ENCODE data around the gene FAM81B. TPM values are rescaled to one million over a fixed set of nuclear protein-coding genes. Genes with fewer than 3 reads are reported as not detected.
"Not testable (repeated sequence)": the region's sequence is repeated elsewhere in the genome, so short reads cannot be mapped to it uniquely, and the experiment has no call there.

Gene FAM81B
- total RNA-seq, 2 donors from 2014 or later: 1.3 TPM; not detected in 1

DNA sequence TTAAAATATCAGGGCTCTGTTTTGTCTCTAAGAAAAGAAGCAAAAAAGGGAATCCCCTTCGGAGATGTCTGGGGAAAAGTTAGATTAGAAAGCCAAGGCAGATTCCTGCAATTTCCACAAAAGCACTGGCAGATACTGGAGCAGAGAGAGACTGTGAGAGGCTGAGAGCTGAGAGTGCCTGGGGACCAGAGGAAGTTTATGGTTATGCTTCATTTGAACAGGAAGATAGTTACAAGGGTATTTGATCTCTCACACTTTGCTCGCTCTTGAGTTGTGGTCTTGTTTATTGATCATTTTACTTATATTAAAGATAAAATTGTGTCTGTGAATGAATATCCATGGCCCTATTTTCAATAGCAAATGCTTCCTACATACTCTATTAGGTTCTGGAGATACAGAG lies 32.8 kb upstream of the FAM81B start:
- no peak for DNase-seq
- no peak for TF ChIP-seq POLR2A (IDR thresholded peaks at IDR 0.05)
- TF ChIP-seq, protein P1, sequence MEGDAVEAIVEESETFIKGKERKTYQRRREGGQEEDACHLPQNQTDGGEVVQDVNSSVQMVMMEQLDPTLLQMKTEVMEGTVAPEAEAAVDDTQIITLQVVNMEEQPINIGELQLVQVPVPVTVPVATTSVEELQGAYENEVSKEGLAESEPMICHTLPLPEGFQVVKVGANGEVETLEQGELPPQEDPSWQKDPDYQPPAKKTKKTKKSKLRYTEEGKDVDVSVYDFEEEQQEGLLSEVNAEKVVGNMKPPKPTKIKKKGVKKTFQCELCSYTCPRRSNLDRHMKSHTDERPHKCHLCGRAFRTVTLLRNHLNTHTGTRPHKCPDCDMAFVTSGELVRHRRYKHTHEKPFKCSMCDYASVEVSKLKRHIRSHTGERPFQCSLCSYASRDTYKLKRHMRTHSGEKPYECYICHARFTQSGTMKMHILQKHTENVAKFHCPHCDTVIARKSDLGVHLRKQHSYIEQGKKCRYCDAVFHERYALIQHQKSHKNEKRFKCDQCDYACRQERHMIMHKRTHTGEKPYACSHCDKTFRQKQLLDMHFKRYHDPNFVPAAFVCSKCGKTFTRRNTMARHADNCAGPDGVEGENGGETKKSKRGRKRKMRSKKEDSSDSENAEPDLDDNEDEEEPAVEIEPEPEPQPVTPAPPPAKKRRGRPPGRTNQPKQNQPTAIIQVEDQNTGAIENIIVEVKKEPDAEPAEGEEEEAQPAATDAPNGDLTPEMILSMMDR (IDR thresholded peaks at IDR 0.05): no peak
- Histone ChIP-seq H3K4me3 (no peak overlapping the region), H3K4me1 (no peaks in the 10 kb centered on the region), H3K9me3 (no peaks in the 10 kb centered on the region), H3K27me3 (no peaks in the 10 kb centered on the region), H3K36me3 (replicated peaks in 1 of 2; ENCODE audit: insufficient read depth in 1 of 2, low read depth in 2 of 2) (no peaks in the 10 kb centered on the region), H3K27ac (no peak overlapping the region)
- no peak for ATAC-seq
- intact Hi-C loops (cut with DNase I): no loop called here
- 51 to 63% methylated on average over 2 of the region's 2 CpGs for WGBS, 2 donors

DNA sequence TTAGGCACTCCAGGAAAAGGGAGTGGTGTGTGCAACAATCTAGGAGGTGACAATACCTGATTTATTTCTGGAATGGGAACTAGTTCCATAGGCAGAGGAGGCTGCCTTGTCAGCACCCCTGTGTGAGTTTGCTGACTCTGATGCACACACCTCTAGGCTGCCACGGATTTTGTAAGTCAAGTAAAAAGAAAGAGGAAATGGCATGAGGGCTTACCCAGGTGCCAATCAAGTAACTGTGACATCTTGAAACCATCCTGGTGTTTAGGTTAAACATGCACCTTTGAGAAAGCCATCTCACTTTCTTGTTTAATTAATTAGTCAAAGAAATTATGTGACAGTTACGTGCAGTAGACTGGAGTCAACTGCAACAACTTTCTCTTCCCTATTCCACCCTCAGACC lies 32.3 kb upstream of the FAM81B start:
- intact Hi-C loops (cut with DNase I): no loop called here
- WGBS, 2 donors: 29 to 41% methylated on average over 2 of the region's 2 CpGs
- ATAC-seq: no peak

DNA sequence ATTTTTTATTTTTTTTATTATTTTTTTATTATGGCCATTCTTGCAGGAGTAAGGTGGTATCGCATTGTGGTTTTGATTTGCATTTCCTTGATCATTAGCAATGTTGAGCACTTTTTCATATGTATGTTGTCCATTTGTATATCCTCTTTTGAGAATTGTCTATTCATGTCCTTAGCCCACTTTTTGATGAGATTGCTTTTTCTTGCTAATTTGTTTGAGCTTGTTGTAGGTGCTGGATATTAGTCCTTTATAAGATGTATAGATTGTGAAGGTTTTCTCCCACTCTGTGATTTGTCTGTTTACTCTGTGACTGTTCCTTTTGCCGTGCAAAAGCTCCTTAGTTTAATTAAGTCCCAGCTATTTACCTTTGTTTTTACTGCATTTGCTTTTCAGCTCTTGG lies 30.5 kb upstream of the FAM81B start:
- intact Hi-C loops (cut with DNase I); H3K27ac ChIP-seq; H3K27me3 ChIP-seq; H3K4me3 ChIP-seq; ATAC-seq; H3K36me3 ChIP-seq (replicated peaks in 1 of 2; ENCODE audit: insufficient read depth in 1 of 2, low read depth in 2 of 2); DNase-seq; H3K4me1 ChIP-seq; H3K9me3 ChIP-seq: not testable (repeated sequence)
- WGBS, 2 donors: 57 to 59% methylated on average over 2 of the region's 2 CpGs

More for the DNA sequence above, 32.3 kb upstream of the FAM81B start:
- TF ChIP-seq, protein P1 (IDR thresholded peaks at IDR 0.05): no peak
- Histone ChIP-seq H3K9me3 (no peaks in the 10 kb centered on the region), H3K36me3 (replicated peaks in 1 of 2; ENCODE audit: insufficient read depth in 1 of 2, low read depth in 2 of 2) (no peaks in the 10 kb centered on the region), H3K4me3 (no peak overlapping the region), H3K27me3 (no peaks in the 10 kb centered on the region), H3K27ac (no peak overlapping the region), H3K4me1 (no peaks in the 10 kb centered on the region)
- no peak for DNase-seq

DNA sequence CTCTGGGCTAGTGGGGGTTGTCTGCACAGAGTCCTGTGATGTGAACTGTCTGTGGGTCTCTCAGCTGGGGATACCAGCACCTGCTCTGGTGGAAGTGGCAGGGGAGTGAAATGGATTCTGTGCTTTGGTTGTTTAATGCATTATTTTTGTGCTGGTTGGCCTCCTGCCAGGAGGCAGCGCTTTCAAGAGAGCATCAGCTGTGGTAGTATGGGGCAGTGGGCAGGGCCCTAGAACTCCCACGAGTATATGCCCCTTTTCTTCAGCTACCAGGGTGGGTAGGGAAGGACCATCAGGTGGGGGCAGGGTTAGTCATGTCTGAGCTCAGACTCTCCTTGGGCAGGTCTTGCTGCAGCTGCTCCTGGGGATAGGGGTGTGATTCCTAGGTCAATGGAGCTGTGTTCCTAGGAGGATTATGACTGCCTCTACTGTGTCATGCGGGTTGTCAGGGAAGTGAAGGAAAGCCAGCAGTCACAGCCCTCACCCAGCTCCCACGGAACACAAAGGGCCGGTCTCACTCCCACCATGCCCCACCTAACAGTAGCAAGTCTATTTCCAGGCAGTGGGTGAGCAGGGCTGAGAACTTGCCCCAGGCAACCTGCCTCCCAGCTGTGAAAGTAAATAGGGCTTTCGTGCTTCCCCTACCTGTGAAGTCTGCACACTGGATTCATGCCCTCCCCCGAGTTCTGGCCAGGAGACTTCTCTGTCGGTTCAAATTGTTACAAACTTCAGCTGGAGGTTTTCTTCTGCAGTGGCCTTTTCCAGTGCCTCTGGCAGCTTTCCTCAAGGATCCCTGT lies 25.7 kb upstream of the FAM81B start:
- DNase-seq: no peak
- TF ChIP-seq POLR2A (IDR thresholded peaks at IDR 0.05): no peak
- TF ChIP-seq, protein P1 (IDR thresholded peaks at IDR 0.05): no peak
- H3K4me3 ChIP-seq: no peak overlapping the region
- no peak overlapping the region for H3K27ac ChIP-seq
- H3K4me1 ChIP-seq: no peaks in the 10 kb centered on the region
- WGBS, 2 donors: 63 to 76% methylated on average over 7 to 8 of the region's 8 CpGs
- no peak for ATAC-seq
- intact Hi-C loops (cut with DNase I): no loop called here
- no peaks in the 10 kb centered on the region for H3K27me3 ChIP-seq
- H3K9me3 ChIP-seq: no peaks in the 10 kb centered on the region
- no peaks in the 10 kb centered on the region for H3K36me3 ChIP-seq (replicated peaks in 1 of 2; ENCODE audit: insufficient read depth in 1 of 2, low read depth in 2 of 2)

DNA sequence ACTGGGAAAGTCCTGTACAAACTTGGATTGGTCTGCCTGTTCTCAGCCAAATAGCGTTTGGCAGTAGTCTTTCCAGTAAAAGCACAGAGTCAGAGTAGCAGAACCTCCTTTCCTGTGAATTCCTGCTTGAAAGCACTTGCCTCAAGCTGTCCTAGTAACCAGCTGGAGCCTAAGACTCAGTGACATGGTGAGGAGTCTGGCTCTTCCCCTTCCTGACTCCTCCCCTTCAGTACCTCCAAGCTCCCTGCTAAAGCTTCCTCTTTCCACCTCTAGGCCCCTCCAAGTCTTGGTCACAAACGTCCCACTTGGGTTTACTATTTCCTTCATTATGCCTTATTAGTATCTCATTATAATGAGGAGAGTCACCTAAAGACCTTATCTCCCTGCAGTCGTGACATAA lies 21.4 kb upstream of the FAM81B start:
- DNase-seq: no peak
- H3K4me3 ChIP-seq: no peak overlapping the region
- WGBS, 2 donors: 39 to 41% methylated on average over 3 of the region's 3 CpGs
- H3K27ac ChIP-seq: no peak overlapping the region
- no peaks in the 10 kb centered on the region for H3K4me1 ChIP-seq
- no peaks in the 10 kb centered on the region for H3K36me3 ChIP-seq (replicated peaks in 1 of 2; ENCODE audit: insufficient read depth in 1 of 2, low read depth in 2 of 2)
- TF ChIP-seq POLR2A (IDR thresholded peaks at IDR 0.05): no peak
- TF ChIP-seq, protein P1 (IDR thresholded peaks at IDR 0.05): no peak
- no peaks in the 10 kb centered on the region for H3K9me3 ChIP-seq
- intact Hi-C loops (cut with DNase I): no loop called here
- no peaks in the 10 kb centered on the region for H3K27me3 ChIP-seq
- no peak for ATAC-seq
